Measurements from ENCODE around the gene PIAS2.

DNA sequence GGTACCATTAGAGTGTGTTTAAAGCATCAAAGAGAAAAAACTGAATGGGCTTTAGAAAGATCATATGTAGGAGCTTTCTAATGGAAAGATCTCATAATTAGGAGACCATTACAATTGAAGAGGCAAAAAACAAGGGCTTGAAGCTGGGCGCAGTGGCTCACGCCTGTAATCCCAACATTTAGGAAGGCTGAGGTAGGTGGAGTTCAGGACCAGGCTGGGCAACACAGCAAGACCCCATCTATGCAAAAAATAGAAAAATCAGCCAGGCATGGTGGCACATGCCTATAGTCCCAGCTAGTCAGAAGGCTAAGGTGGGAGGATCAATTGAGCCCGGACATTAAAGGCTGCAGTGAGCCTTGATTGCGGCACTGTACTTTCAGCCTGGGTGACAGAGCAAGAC is 59.0 kb downstream of the PIAS2 start:
- TF ChIP-seq POLR2AphosphoS5 (IDR thresholded peaks at IDR 0.05; ENCODE audit: low read depth, low read length) (no peak), POLR2A (IDR thresholded peaks at IDR 0.05; ENCODE audit: low read depth, low read length) (no peak)

Measured in GM12891 (cell line).